A673 (cell line): ENCODE measurements around the gene DOCK1. TPM values are rescaled to one million over a fixed set of nuclear protein-coding genes. Genes with fewer than 3 reads are reported as not detected.

ENCODE experiments used
- BruUV-seq: library from RNA; stranded (reverse); fragments of 400-500 nt; replicated peaks from 2 replicates; lab custom pipeline; 2021; lab: Mats Ljungman, UMichigan
- CTCF ChIA-PET: fragments of 300-600 bp; sonication (Branson Sonifier 250); formaldehyde crosslinking; loops from one replicate; lab custom pipeline; 2022; ENCODE audit warnings: antibody characterized with exemption; lab: Charles Lee
- POLR2A ChIA-PET: fragments of 300-600 bp; sonication (Branson Sonifier 250); formaldehyde crosslinking; loops from one replicate; lab custom pipeline; 2022; ENCODE audit warnings: antibody characterized with exemption; ENCODE audit not compliant: low non-redundant PET; lab: Charles Lee
- DNase-seq: peaks from one replicate; pipeline ENCODE4 v3.0.0-alpha.2; 2015; ENCODE audit warnings: low spot score
- H3K27ac ChIP-seq: fragments of 200-600 bp; sonication (generic); 2 replicates; pipeline ENCODE4 v1.5.1; 2016; ENCODE audit warnings: mixed run types, low read depth, mild to moderate bottlenecking, mixed read lengths, antibody characterized with exemption, low read length; ENCODE audit not compliant: poor library complexity, severe bottlenecking
- H3K27me3 ChIP-seq: fragments of 200-600 bp; sonication (generic); replicated peaks from 2 replicates; pipeline ENCODE4 v1.6.1; 2017; ENCODE audit warnings: mixed run types, low read depth, mild to moderate bottlenecking, mixed read lengths, antibody characterized with exemption, low read length; ENCODE audit not compliant: insufficient read depth, poor library complexity
- H3K36me3 ChIP-seq: fragments of 200-600 bp; sonication (generic); 2 replicates; pipeline ENCODE4 v1.6.1; 2016; ENCODE audit warnings: mixed run types, mild to moderate bottlenecking, mixed read lengths, antibody characterized with exemption, low read length; ENCODE audit not compliant: insufficient read depth, poor library complexity, severe bottlenecking
- H3K4me1 ChIP-seq: fragments of 200-600 bp; sonication (generic); 2 replicates; pipeline ENCODE4 v1.6.1; 2017; ENCODE audit warnings: mixed run types, mild to moderate bottlenecking, mixed read lengths, antibody characterized with exemption, low read length; ENCODE audit not compliant: insufficient read depth, poor library complexity, severe bottlenecking
- H3K4me3 ChIP-seq: fragments of 200-600 bp; sonication (generic); 2 replicates; pipeline ENCODE4 v1.5.1; 2016; ENCODE audit warnings: low read depth, mixed run types, mild to moderate bottlenecking, mixed read lengths, low read length; ENCODE audit not compliant: poor library complexity, severe bottlenecking
- H3K9me3 ChIP-seq: fragments of 200-600 bp; sonication (generic); 2 replicates; pipeline ENCODE4 v1.6.1; 2016; ENCODE audit warnings: mixed run types, low read depth, mild to moderate bottlenecking, mixed read lengths, antibody characterized with exemption, low read length; ENCODE audit not compliant: poor library complexity, severe bottlenecking
- CTCF ChIP-seq: fragments of 300-800, 200-600 bp; sonication (generic); conservative IDR thresholded peaks from 2 replicates; pipeline ENCODE4 v1.5.1; 2017; ENCODE audit warnings: low read depth, mild to moderate bottlenecking, antibody characterized with exemption, low read length, moderate library complexity, mixed read lengths
- EZH2 ChIP-seq: fragments of 200-600 bp; sonication (generic); IDR thresholded peaks from 2 replicates; pipeline ENCODE4 v1.6.1; 2017; ENCODE audit warnings: borderline replicate concordance, low read depth, mild to moderate bottlenecking, mixed read lengths, antibody characterized with exemption, low read length; ENCODE audit not compliant: poor library complexity, severe bottlenecking
- intact Hi-C: fragments of 100-400 bp; cut with micrococcal nuclease; formaldehyde crosslinking; loops from one replicate; pipeline ENCODE4 v1.10.0; 2022; ENCODE audit not compliant: unreplicated experiment
- total RNA-seq: library from RNA; stranded (reverse); gene quantifications from 2 replicates; pipeline ENCODE4 v1.2.3, GENCODE V29; 2021

The DOCK1 gene
- total RNA-seq, 1 experiment from 2014 or later = 30.7 TPM

GRCh38 chr10:127041552-127041951 lies 136.3 kb downstream of the DOCK1 start:
- DNase-seq = no peak
- TF ChIP-seq CTCF (no peak), EZH2 (no peak)
- POLR2A ChIA-PET = no interaction called here
- no peak overlapping the region for H3K27ac ChIP-seq
- H3K27me3 ChIP-seq = no peaks in the 10 kb centered on the region
- no peak overlapping the region for H3K4me3 ChIP-seq
- no TSS peak for BruUV-seq
- H3K36me3 ChIP-seq = peaks cover 4% of the 10 kb centered on the region
- peaks cover 4% of the 10 kb centered on the region for H3K4me1 ChIP-seq
- CTCF ChIA-PET = no interaction called here
- intact Hi-C loops = no loop called here
- no peaks in the 10 kb centered on the region for H3K9me3 ChIP-seq

DNA sequence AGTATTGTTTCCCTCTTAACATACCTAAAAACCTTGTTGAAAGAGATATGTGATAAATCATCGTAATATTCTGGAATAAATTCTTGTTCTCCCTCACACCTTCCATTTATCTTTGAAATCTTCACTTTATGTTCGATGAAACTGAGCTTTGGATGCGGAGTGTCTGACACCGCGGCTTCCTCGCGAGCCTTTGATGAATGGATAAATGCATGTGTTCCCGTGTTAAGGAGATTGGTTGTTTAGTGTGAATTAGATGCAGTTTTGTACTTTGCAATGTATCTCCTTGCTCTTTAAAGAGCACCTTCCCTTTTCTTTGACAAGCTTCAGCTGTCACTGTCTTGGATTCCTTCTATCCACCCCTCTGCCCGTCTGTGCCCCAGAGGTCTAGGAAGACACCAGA lies 138.1 kb downstream of the DOCK1 start:
- intact Hi-C loops = no loop called here
- no peak overlapping the region for H3K27ac ChIP-seq
- DNase-seq = no peak
- TF ChIP-seq CTCF = no peak
- no peak for TF ChIP-seq EZH2
- peaks cover 4% of the 10 kb centered on the region for H3K4me1 ChIP-seq
- no peaks in the 10 kb centered on the region for H3K9me3 ChIP-seq
- CTCF ChIA-PET = no interaction called here
- no peak overlapping the region for H3K4me3 ChIP-seq
- BruUV-seq = no TSS peak
- no peaks in the 10 kb centered on the region for H3K27me3 ChIP-seq
- peaks cover 4% of the 10 kb centered on the region for H3K36me3 ChIP-seq
- POLR2A ChIA-PET = no interaction called here

DNA sequence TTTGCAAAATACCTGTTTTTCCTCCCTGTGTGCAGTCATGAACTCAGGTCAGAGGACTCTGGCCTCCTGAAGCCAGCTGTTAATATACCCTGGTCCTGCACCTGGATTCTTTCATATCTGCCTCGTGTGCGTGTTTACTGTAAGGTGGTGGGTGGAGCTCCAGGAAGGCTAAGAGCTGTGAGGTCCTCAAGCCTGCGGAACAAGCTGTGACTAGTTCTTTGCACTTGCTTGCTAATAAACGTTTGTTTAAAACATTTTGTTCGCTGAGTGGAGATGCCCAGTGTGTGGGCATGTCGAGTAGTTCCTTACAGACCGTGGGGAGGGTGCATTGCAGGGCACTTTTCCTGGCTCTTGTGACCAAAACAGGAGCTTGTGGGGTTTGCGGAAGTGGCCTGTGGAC lies 139.0 kb downstream of the DOCK1 start:
- intact Hi-C loops = no loop called here
- no TSS peak for BruUV-seq
- no peak for DNase-seq
- Histone ChIP-seq H3K27me3 (no peaks in the 10 kb centered on the region), H3K4me3 (no peak overlapping the region), H3K36me3 (peaks cover 4% of the 10 kb centered on the region), H3K9me3 (no peaks in the 10 kb centered on the region), H3K27ac (no peak overlapping the region), H3K4me1 (peaks cover 4% of the 10 kb centered on the region)
- ChIA-PET POLR2A (no interaction called here), CTCF (no interaction called here)
- TF ChIP-seq CTCF (no peak), EZH2 (no peak)
